ENCODE measurements around the gene PDZD7.
"Not testable (repeated sequence)": the region's sequence is repeated elsewhere in the genome, so short reads cannot be mapped to it uniquely, and the experiment has no call there.

Gene PDZD7

DNA sequence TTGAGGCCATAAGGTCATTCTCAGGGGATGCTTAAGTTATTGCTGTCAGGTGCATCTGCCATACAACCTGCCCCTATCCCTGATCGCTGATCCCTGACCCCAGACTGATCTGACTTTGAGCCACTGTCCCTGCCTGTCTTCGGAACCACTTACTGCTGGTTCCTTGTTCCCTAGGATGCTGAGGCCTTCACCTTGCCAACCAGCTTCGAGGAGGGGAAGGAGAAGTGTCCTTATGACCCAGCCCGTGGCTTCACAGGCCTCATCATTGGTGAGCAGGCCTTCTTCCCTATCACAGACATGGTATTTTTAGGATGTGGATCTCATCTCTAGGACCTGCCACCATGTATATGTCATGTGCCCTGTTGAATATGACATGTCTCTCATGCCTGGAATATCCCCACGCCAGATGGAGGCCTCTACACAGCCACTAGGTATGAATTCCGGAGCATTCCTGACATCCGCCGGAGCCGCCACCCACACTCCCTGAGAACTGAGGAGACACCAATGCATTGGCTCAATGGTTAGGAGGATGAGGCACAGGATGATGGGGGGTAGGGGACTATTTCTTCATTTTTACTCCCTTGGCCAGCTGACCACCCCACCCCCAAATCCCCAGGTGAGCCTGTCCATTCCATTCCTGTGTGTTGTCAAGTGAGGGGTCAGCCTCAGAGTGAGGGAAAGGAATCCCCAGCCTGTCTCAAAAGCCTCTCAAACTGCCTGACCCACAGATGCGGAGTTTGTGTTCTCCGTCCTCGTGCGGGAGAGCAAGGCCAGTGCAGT lies 52.6 kb downstream of the PDZD7 start:
- no peaks in the 10 kb centered on the region for H3K9me3 ChIP-seq (ENCODE audit: severe bottlenecking)
- H3K4me1 ChIP-seq (ENCODE audit: insufficient read depth, poor library complexity, severe bottlenecking): no peaks in the 10 kb centered on the region
- TF ChIP-seq, protein P1, sequence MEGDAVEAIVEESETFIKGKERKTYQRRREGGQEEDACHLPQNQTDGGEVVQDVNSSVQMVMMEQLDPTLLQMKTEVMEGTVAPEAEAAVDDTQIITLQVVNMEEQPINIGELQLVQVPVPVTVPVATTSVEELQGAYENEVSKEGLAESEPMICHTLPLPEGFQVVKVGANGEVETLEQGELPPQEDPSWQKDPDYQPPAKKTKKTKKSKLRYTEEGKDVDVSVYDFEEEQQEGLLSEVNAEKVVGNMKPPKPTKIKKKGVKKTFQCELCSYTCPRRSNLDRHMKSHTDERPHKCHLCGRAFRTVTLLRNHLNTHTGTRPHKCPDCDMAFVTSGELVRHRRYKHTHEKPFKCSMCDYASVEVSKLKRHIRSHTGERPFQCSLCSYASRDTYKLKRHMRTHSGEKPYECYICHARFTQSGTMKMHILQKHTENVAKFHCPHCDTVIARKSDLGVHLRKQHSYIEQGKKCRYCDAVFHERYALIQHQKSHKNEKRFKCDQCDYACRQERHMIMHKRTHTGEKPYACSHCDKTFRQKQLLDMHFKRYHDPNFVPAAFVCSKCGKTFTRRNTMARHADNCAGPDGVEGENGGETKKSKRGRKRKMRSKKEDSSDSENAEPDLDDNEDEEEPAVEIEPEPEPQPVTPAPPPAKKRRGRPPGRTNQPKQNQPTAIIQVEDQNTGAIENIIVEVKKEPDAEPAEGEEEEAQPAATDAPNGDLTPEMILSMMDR (IDR thresholded peaks at IDR 0.05; ENCODE audit: poor library complexity, severe bottlenecking): no peak
- H3K4me3 ChIP-seq (ENCODE audit: severe bottlenecking): no peak overlapping the region
- H3K36me3 ChIP-seq (ENCODE audit: low read depth): no peaks in the 10 kb centered on the region
- H3K27ac ChIP-seq (ENCODE audit: poor library complexity, severe bottlenecking): no peak overlapping the region
- ATAC-seq (ENCODE audit: low read depth): no peak
- DNase-seq (ENCODE audit: low spot score): no peak
- H3K27me3 ChIP-seq (ENCODE audit: insufficient read depth, poor library complexity, severe bottlenecking): no peaks in the 10 kb centered on the region

DNA sequence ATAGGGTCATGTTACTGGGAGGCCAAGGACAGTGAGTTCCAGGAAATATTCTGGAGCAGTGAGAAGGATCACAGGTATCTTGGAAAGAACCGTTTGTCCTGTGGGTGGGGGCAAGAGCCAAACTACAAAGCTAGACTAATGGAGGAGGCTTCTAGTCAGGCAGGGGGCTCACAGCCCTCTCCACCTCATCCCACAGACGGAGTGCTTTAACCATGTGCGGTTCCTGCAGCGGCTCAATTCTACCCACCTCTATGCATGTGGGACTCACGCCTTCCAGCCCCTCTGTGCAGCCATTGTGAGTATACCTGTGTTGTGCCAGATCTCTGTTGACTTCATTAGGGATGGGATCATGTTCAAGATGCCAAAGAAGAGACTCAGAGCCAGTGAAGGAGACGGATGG lies 53.5 kb downstream of the PDZD7 start:
- H3K4me3 ChIP-seq (ENCODE audit: severe bottlenecking): no peak overlapping the region
- TF ChIP-seq, protein P1 (IDR thresholded peaks at IDR 0.05; ENCODE audit: poor library complexity, severe bottlenecking): no peak
- no peaks in the 10 kb centered on the region for H3K4me1 ChIP-seq (ENCODE audit: insufficient read depth, poor library complexity, severe bottlenecking)
- H3K36me3 ChIP-seq (ENCODE audit: low read depth): no peaks in the 10 kb centered on the region
- ATAC-seq (ENCODE audit: low read depth): no peak
- H3K27me3 ChIP-seq (ENCODE audit: insufficient read depth, poor library complexity, severe bottlenecking): no peaks in the 10 kb centered on the region
- no peaks in the 10 kb centered on the region for H3K9me3 ChIP-seq (ENCODE audit: severe bottlenecking)
- no peak for DNase-seq (ENCODE audit: low spot score)
- no peak overlapping the region for H3K27ac ChIP-seq (ENCODE audit: poor library complexity, severe bottlenecking)

DNA sequence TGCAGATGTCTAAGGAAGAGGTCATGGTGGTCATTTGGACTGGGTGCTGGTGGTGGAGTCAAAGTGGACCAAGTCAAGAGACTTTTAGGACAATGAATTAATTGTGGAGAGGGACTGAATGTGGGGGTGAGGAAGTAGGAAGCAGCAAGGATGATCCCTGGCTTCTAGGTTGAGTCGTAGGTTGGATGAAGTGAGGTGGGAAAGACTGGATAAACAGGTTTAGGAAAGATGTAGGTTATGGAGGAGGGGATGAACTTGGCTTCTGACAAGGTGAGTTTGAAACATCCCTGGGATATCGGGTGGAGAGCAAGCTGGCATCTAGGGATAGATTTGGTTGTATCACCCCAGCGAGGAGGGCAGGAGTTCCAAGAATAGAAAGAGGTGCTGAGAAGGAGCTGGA lies 54.0 kb downstream of the PDZD7 start:
- ATAC-seq (ENCODE audit: low read depth): no peak
- H3K4me1 ChIP-seq (ENCODE audit: insufficient read depth, poor library complexity, severe bottlenecking): no peaks in the 10 kb centered on the region
- no peaks in the 10 kb centered on the region for H3K9me3 ChIP-seq (ENCODE audit: severe bottlenecking)

DNA sequence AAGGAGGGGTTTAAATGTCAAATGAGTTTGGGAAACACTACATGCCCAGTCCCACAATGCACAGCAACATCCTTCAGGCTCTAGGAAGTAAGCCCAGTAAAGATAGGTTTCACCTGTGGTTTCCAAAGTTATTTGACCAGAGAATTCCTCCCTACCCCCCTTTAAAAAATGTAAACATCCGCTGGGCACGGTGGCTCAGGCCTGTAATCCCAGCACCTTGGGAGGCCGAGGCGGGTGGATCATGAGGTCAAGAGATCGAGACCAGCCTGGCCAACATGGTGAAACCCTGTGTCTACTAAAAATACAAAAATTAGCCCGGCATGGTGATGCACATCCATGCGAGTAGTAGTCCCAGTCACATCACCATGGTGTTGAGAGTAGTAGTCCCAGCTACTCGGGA lies 55.5 kb downstream of the PDZD7 start:
- not testable (repeated sequence) for H3K4me3 ChIP-seq (ENCODE audit: severe bottlenecking); H3K27ac ChIP-seq (ENCODE audit: poor library complexity, severe bottlenecking); H3K27me3 ChIP-seq (ENCODE audit: insufficient read depth, poor library complexity, severe bottlenecking); H3K9me3 ChIP-seq (ENCODE audit: severe bottlenecking); ATAC-seq (ENCODE audit: low read depth); H3K36me3 ChIP-seq (ENCODE audit: low read depth); H3K4me1 ChIP-seq (ENCODE audit: insufficient read depth, poor library complexity, severe bottlenecking); DNase-seq (ENCODE audit: low spot score)

More for the DNA sequence above, 54.0 kb downstream of the PDZD7 start:
- no peak for DNase-seq (ENCODE audit: low spot score)
- TF ChIP-seq, protein P1 (IDR thresholded peaks at IDR 0.05; ENCODE audit: poor library complexity, severe bottlenecking): no peak
- Histone ChIP-seq H3K27me3 (ENCODE audit: insufficient read depth, poor library complexity, severe bottlenecking) (no peaks in the 10 kb centered on the region), H3K4me3 (ENCODE audit: severe bottlenecking) (no peak overlapping the region), H3K36me3 (ENCODE audit: low read depth) (no peaks in the 10 kb centered on the region), H3K27ac (ENCODE audit: poor library complexity, severe bottlenecking) (no peak overlapping the region)

DNA sequence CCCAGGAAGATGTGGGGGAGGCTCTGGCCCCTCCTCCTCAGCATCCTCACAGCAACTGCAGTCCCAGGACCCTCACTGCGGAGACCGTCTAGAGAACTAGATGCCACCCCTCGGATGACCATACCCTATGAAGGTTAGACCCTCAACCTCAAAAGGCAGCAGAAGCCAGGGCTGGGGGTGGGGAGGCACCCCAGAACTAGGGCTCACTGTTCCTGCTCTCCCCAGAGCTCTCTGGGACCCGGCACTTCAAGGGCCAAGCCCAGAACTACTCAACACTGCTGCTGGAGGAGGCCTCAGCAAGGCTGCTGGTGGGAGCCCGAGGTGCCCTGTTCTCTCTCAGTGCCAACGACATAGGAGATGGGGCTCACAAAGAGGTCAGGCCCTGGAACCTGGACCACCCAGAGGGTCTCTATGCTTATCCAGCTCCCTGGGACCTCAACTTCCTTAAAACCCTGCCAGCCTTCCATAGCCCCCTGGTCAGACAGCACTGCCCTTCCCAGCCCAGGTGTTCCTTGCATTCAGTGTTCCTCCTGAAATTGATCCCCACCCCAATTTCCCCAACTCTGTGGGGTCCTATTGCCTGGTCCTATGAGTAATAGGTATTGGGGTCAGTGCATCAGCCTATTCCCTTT lies 57.9 kb downstream of the PDZD7 start:
- no peak for ATAC-seq (ENCODE audit: low read depth)
- peaks cover 3% of the 10 kb centered on the region for H3K4me1 ChIP-seq (ENCODE audit: insufficient read depth, poor library complexity, severe bottlenecking)

More for the DNA sequence above, 57.9 kb downstream of the PDZD7 start:
- Histone ChIP-seq H3K4me3 (ENCODE audit: severe bottlenecking) (no peak overlapping the region), H3K27ac (ENCODE audit: poor library complexity, severe bottlenecking) (no peak overlapping the region), H3K27me3 (ENCODE audit: insufficient read depth, poor library complexity, severe bottlenecking) (no peaks in the 10 kb centered on the region), H3K36me3 (ENCODE audit: low read depth) (no peaks in the 10 kb centered on the region), H3K9me3 (ENCODE audit: severe bottlenecking) (no peaks in the 10 kb centered on the region)
- TF ChIP-seq, protein P1 (IDR thresholded peaks at IDR 0.05; ENCODE audit: poor library complexity, severe bottlenecking): no peak
- DNase-seq (ENCODE audit: low spot score): no peak
